ENCODE results near the gene SGPP1.

Gene SGPP1, protein sequence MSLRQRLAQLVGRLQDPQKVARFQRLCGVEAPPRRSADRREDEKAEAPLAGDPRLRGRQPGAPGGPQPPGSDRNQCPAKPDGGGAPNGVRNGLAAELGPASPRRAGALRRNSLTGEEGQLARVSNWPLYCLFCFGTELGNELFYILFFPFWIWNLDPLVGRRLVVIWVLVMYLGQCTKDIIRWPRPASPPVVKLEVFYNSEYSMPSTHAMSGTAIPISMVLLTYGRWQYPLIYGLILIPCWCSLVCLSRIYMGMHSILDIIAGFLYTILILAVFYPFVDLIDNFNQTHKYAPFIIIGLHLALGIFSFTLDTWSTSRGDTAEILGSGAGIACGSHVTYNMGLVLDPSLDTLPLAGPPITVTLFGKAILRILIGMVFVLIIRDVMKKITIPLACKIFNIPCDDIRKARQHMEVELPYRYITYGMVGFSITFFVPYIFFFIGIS

DNA sequence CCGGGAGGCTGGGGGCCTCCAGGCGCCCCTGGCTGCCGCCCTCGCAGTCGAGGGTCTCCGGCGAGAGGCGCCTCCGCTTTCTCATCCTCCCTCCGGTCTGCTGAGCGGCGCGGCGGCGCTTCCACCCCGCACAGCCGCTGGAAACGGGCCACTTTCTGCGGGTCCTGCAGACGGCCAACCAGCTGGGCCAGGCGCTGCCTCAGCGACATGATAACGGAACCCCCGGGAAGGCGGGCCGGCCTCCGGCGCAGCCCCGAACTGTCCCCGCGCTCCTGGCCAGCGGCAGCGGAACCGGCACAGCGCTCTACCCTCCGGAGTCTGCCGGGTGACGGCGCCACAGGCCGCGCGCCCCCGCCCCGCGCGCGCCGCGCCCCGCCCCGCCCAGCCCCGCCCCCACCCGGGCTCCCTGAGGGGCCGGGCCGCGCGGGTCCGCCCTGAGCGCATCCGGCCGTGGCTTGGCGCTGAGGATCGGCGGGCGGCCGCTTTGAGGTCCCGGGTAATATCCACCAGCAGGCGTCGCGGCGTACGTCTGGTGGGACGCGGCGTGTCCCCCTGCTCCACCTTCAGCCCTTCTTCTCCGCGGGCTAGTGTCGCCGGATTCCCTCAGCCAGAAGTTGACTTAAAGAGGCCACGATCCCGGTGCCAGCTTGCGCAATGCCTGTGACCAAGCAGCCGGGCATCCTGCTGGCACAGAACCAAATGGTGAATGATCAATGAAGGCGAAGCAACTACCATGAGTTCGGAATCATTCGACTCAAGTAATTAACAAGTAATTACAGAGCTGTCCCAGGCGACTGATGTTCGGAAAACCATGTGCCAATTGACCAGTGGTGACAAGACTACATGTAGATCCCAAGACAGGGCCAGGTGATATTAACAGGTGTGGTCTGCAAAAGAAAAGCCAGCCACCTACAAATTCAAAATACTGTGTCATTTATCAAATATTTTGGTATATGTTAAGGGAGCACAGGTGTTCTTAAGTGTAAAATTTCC, at the start of gene SGPP1:
TSS of gene SGPP1 (minus strand) at position 330 of the 993 bp plus-strand sequence. CDS start at position 209, 121 bp downstream.
- peak in 10 of 11 experiments; percentile 24 to 71 (median 58); a peak in 12 of 22 replicates for TF ChIP-seq Cebpa-rat (IDR thresholded peaks at IDR 0.05)
- Histone ChIP-seq H3K9ac (peak within 1 kb of the TSS; percentile 85 to 98 (median 93)), H3K27me3 (no peaks in the 10 kb centered on the region), H3K36me3 (no peaks in the 10 kb centered on the region), H3K4me3 (peak within 1 kb of the TSS; percentile 78 to 98 (median 92)), H3K27ac (peak within 1 kb of the TSS; percentile 79 to 94 (median 90)), H3K9me3 (replicated peaks in 1 of 11) (no peaks in the 10 kb centered on the region), H3K4me1 (peaks cover 20 to 34% (median 28%) of the 10 kb centered on the region in 10 experiments), H3K4me2 (peak within 1 kb of the TSS; percentile 85 to 99 (median 95)), H4K20me1 (peaks cover 0 to 31% (median 17%) of the 10 kb centered on the region in 11 experiments; a peak in 14 of 22 replicates)

DNA sequence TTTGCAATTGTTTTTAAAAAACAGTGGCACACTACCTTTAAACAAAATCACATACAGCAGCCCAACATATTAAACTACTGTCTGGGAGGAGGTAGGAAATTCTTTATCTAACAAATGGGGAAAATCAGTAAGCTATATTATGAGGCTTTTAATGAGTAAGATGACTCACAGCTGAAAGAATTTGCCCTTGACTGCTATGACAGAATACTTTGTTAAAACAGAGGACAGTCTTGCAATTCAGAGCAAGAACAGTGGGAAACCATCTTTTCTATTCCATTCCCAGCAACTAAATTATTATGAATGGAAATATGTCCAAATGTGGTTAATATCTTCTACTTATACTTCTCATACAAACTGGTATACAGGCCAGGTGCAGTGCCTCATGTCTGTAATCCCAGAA, 49.2 kb upstream of the SGPP1 start:
- H3K9me3 ChIP-seq (replicated peaks in 1 of 11), result no peaks in the 10 kb centered on the region
- H3K27ac ChIP-seq, result no peak overlapping the region
- H3K27me3 ChIP-seq, result no peaks in the 10 kb centered on the region
- TF ChIP-seq Cebpa-rat (IDR thresholded peaks at IDR 0.05), result no peak
- H3K4me2 ChIP-seq, result no peak overlapping the region
- H3K36me3 ChIP-seq, result no peaks in the 10 kb centered on the region
- no peak overlapping the region for H3K4me3 ChIP-seq
- no peaks in the 10 kb centered on the region; a peak in 1 of 20 replicates for H3K4me1 ChIP-seq
- no peaks in the 10 kb centered on the region for H4K20me1 ChIP-seq
- no peak overlapping the region for H3K9ac ChIP-seq

GRCh38 chr14:63773504-63773903, 45.6 kb upstream of the SGPP1 start:
- no peak overlapping the region for H3K27ac ChIP-seq
- TF ChIP-seq Cebpa-rat (IDR thresholded peaks at IDR 0.05), result no peak
- no peak overlapping the region for H3K9ac ChIP-seq

GRCh38 chr14:63770187-63770807, 42.4 kb upstream of the SGPP1 start:
- no peak overlapping the region for H3K4me2 ChIP-seq
- no peaks in the 10 kb centered on the region for H3K9me3 ChIP-seq (replicated peaks in 1 of 11)
- H4K20me1 ChIP-seq, result no peaks in the 10 kb centered on the region
- H3K27ac ChIP-seq, result no peak overlapping the region
- H3K36me3 ChIP-seq, result no peaks in the 10 kb centered on the region
- no peaks in the 10 kb centered on the region for H3K27me3 ChIP-seq
- H3K4me3 ChIP-seq, result no peak overlapping the region
- H3K4me1 ChIP-seq, result peaks cover 0 to 12% (median 0%) of the 10 kb centered on the region in 10 experiments; a peak in 4 of 20 replicates
- TF ChIP-seq Cebpa-rat (IDR thresholded peaks at IDR 0.05), result no peak
- no peak overlapping the region for H3K9ac ChIP-seq

More at GRCh38 chr14:63773504-63773903, 45.6 kb upstream of the SGPP1 start:
- no peak overlapping the region for H3K4me2 ChIP-seq
- H4K20me1 ChIP-seq, result no peaks in the 10 kb centered on the region
- H3K27me3 ChIP-seq, result no peaks in the 10 kb centered on the region
- H3K9me3 ChIP-seq (replicated peaks in 1 of 11), result no peaks in the 10 kb centered on the region
- no peaks in the 10 kb centered on the region for H3K36me3 ChIP-seq
- no peak overlapping the region for H3K4me3 ChIP-seq
- H3K4me1 ChIP-seq, result peaks cover 0 to 12% (median 0%) of the 10 kb centered on the region in 10 experiments; a peak in 4 of 20 replicates

DNA sequence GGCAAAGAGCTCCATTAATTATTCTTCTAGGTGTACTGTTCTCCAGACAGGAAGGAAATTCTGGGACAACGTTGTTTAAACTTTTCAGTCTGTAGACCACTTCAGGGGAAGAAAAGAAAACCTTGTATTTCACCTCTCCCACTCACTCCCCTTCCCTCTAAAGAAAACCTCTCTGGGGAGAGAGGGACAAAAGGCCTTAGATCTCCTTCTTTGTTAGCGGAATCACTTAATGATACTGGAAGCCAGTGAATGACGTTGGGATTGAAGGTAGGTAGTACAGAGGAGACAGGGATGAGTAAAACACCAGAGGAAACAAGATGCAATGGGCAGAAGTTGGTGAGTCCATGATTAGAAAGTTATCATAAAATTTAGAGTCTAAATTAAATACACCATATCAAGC, 38.7 kb upstream of the SGPP1 start:
- no peaks in the 10 kb centered on the region for H3K36me3 ChIP-seq
- H4K20me1 ChIP-seq, result no peaks in the 10 kb centered on the region
- no peak overlapping the region for H3K4me3 ChIP-seq
- no peaks in the 10 kb centered on the region for H3K9me3 ChIP-seq (replicated peaks in 1 of 11)
- H3K9ac ChIP-seq, result no peak overlapping the region
- no peak overlapping the region for H3K4me2 ChIP-seq
- H3K27me3 ChIP-seq, result no peaks in the 10 kb centered on the region
- peaks cover 0 to 12% (median 0%) of the 10 kb centered on the region in 10 experiments; a peak in 4 of 20 replicates for H3K4me1 ChIP-seq
- no peak overlapping the region for H3K27ac ChIP-seq
- TF ChIP-seq Cebpa-rat (IDR thresholded peaks at IDR 0.05), result no peak

GRCh38 chr14:63764620-63765139, 36.8 kb upstream of the SGPP1 start:
- Histone ChIP-seq H3K9ac (no peak overlapping the region), H4K20me1 (no peaks in the 10 kb centered on the region), H3K9me3 (replicated peaks in 1 of 11) (no peaks in the 10 kb centered on the region), H3K4me3 (no peak overlapping the region), H3K27me3 (no peaks in the 10 kb centered on the region), H3K4me2 (no peak overlapping the region), H3K36me3 (no peaks in the 10 kb centered on the region), H3K4me1 (peaks cover 0 to 18% (median 2%) of the 10 kb centered on the region in 10 experiments; a peak in 11 of 20 replicates), H3K27ac (no peak overlapping the region)
- no peak for TF ChIP-seq Cebpa-rat (IDR thresholded peaks at IDR 0.05)

GRCh38 chr14:63764103-63764502, 36.2 kb upstream of the SGPP1 start:
- Histone ChIP-seq H3K36me3 (no peaks in the 10 kb centered on the region), H3K9me3 (replicated peaks in 1 of 11) (no peaks in the 10 kb centered on the region), H3K9ac (no peak overlapping the region), H3K4me3 (no peak overlapping the region), H4K20me1 (no peaks in the 10 kb centered on the region), H3K4me2 (no peak overlapping the region), H3K27ac (no peak overlapping the region), H3K27me3 (no peaks in the 10 kb centered on the region), H3K4me1 (peaks cover 0 to 18% (median 7%) of the 10 kb centered on the region in 10 experiments; a peak in 13 of 20 replicates)
- no peak for TF ChIP-seq Cebpa-rat (IDR thresholded peaks at IDR 0.05)

DNA sequence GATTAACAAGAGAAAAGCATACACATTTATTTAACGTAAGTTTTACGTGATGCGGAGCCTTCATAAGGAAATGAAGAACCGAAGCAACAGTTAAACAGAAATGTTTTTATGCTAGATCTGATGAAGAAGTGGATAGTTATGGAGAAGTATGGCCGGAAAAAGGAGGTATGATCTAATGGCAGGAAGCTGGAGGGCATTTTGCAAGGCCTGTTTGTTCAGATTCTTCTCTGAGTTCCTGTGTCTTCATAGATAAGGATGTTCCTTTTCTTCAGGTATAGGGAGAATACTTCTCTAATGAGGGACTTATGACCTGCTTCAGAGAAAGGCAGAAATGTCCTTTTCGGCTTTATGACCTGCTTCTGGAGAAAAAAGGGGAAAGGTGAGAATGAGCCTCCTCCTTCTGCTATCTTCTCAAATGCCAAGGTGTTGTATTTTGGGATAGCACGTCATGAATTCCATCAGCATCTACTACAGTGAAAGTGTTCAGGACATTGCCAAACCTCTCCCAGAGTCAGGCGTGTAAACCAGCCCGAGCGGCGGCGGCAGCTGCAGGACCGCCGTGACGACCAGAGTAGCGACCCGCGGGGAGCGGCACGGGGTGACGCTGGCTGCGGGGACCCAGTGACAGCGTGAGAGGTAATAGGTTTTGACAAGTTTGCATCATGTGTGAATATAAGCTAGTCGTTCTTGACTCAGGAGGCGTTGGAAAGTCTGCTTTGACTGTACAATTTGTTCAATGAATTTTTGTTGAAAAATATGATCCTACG, 33.7 kb upstream of the SGPP1 start:
- no peak overlapping the region for H3K27ac ChIP-seq
- H3K9me3 ChIP-seq (replicated peaks in 1 of 11), result no peaks in the 10 kb centered on the region
- H3K4me3 ChIP-seq, result no peak overlapping the region
- no peaks in the 10 kb centered on the region for H3K36me3 ChIP-seq
- peaks cover 0 to 19% (median 10%) of the 10 kb centered on the region in 10 experiments; a peak in 13 of 20 replicates for H3K4me1 ChIP-seq
- H3K4me2 ChIP-seq, result no peak overlapping the region
- H3K27me3 ChIP-seq, result no peaks in the 10 kb centered on the region
- H4K20me1 ChIP-seq, result no peaks in the 10 kb centered on the region
- no peak for TF ChIP-seq Cebpa-rat (IDR thresholded peaks at IDR 0.05)
- H3K9ac ChIP-seq, result no peak overlapping the region

Data from BLaER1 treated with 17β-estradiol and CSF1 and Interleukin-3, amounts not matched to agents 10 nM and 100 nM (cell line).